Activated T-cell treated with anti-CD3 and anti-CD28 coated beads, Interleukin-2, amount 50 U/mL, for 72 hours (primary cell): ENCODE measurements around the gene EFR3B. TPM values are rescaled to one million over a fixed set of nuclear protein-coding genes. Genes with fewer than 3 reads are reported as not detected.

Source experiments
- ATAC-seq, 2 donors: fragments of 150-1000 bp; cut with Tn5 transposase; replicated peaks in 1 of 2; 2 replicates each; pipeline ENCODE4 v1.10.0; 2021; ENCODE audit warnings: moderate library complexity in 2 of 2, mild to moderate bottlenecking in 1 of 2
- DNase-seq, 2 donors: peaks; one replicate each; pipeline ENCODE4 v3.0.0; 2021 to 2022; ENCODE audit warnings: mixed read lengths in 1 of 2
- H3K27ac Mint-ChIP-seq: one replicate; pipeline ENCODE4 v1.8.0; 2022; ENCODE audit warnings: mild to moderate bottlenecking, moderate library complexity, mixed read lengths
- H3K27me3 Mint-ChIP-seq: one replicate; pipeline ENCODE4 v1.8.0; 2022; ENCODE audit warnings: low read depth, mixed read lengths
- H3K36me3 Mint-ChIP-seq, 2 donors: one replicate each; pipeline ENCODE4 v1.8.0; 2022; ENCODE audit warnings: mixed read lengths in 2 of 2, mild to moderate bottlenecking in 1 of 2; ENCODE audit not compliant: insufficient read depth in 2 of 2
- H3K4me1 Mint-ChIP-seq: one replicate; pipeline ENCODE4 v1.8.0; 2022; ENCODE audit warnings: low read depth, mixed read lengths
- H3K4me3 Mint-ChIP-seq, 2 donors: one replicate each; pipeline ENCODE4 v1.8.0; 2022; ENCODE audit warnings: mild to moderate bottlenecking in 2 of 2, mixed read lengths in 2 of 2, moderate library complexity in 2 of 2
- H3K9me3 Mint-ChIP-seq, 2 donors: one replicate each; pipeline ENCODE4 v1.8.0; 2022; ENCODE audit warnings: mixed read lengths in 2 of 2
- total RNA-seq, 2 donors: library from RNA; stranded (reverse); gene quantifications; one replicate each; pipeline ENCODE4 v1.2.3, GENCODE V29; 2022

EFR3B gene
- total RNA-seq, 2 donors from 2014 or later: 0.60 to 0.93 TPM

DNA sequence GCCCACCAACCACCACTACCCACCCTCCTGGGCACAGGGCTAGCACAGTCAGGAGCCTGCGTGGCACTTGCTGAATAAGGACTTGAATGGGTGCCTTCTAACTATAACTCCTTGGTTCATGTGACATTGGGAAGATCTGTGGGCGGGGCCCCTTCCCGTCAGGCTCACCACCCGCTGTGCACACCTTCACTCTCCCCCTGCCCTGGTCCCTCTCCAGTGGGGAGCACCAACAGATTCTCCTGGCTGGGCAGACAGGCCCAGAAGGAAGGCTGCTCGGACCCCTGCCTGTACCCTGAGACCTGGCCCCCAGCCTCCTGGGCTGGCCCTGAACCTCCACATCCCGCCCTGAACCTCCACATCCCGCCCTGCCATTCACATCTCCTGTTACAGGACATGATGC lies 159.9 kb downstream of the EFR3B start:
- Mint-ChIP-seq H3K9me3 (no peaks in the 10 kb centered on the region), H3K4me1 (peaks cover 11% of the 10 kb centered on the region), H3K27ac (no peak overlapping the region), H3K36me3 (no peaks in the 10 kb centered on the region), H3K4me3 (no peak overlapping the region), H3K27me3 (no peaks in the 10 kb centered on the region)
- DNase-seq (no peak), ATAC-seq (no peak)

GRCh38 chr2:25202275-25202674 lies 160.4 kb downstream of the EFR3B start:
- Mint-ChIP-seq H3K4me3 (no peak overlapping the region), H3K9me3 (no peaks in the 10 kb centered on the region), H3K36me3 (no peaks in the 10 kb centered on the region), H3K4me1 (peaks cover 16% of the 10 kb centered on the region), H3K27ac (no peak overlapping the region), H3K27me3 (no peaks in the 10 kb centered on the region)
- DNase-seq: no peak
- no peak for ATAC-seq

- DNase-seq: peak in 1 of 2 donors; percentile 26
- Mint-ChIP-seq H3K9me3 (no peaks in the 10 kb centered on the region), H3K27ac (no peak overlapping the region), H3K4me3 (no peak overlapping the region), H3K4me1 (peaks cover 23% of the 10 kb centered on the region), H3K27me3 (no peaks in the 10 kb centered on the region), H3K36me3 (no peaks in the 10 kb centered on the region)
- peak; percentile 38 to 71 for ATAC-seq
Observed at GRCh38 chr2:25204190-25204838, 162.4 kb downstream of the EFR3B start.

GRCh38 chr2:25207078-25207545 lies 165.2 kb downstream of the EFR3B start:
- no peaks in the 10 kb centered on the region for H3K27me3 Mint-ChIP-seq
- peaks cover 37% of the 10 kb centered on the region for H3K4me1 Mint-ChIP-seq
- no peaks in the 10 kb centered on the region for H3K36me3 Mint-ChIP-seq
- H3K27ac Mint-ChIP-seq: no peak overlapping the region
- no peaks in the 10 kb centered on the region for H3K9me3 Mint-ChIP-seq
- peak overlapping the region in 1 of 2 donors; percentile 21 for H3K4me3 Mint-ChIP-seq
- DNase-seq (no peak), ATAC-seq (no peak)

Other genes starting within 250 kb of the EFR3B start
- 10 to 100 TPM; 25.5 to 29.3 TPM for gene PTRHD1, start 248.7 kb upstream of the EFR3B start, total RNA-seq
- gene CENPO, start 248.7 kb upstream of the EFR3B start, total RNA-seq: 10 to 100 TPM; 38.6 to 44.1 TPM
- gene ADCY3, start 121.8 kb upstream of the EFR3B start, total RNA-seq: 10 to 100 TPM; 55.5 to 63.4 TPM
- gene DNAJC27, start 70.1 kb upstream of the EFR3B start, total RNA-seq: 1 to 10 TPM; 7.4 to 9.8 TPM
- gene POMC, start 126.5 kb downstream of the EFR3B start, total RNA-seq: 10 to 100 TPM in 1 of 2 donors, 1 to 10 TPM in 1; 8.0 to 12.5 TPM